HFF-Myc (cell line): Measurements from ENCODE around the gene ZNF532.

ENCODE experiments used
- DNase-seq: peaks from one replicate; pipeline ENCODE4 v3.0.0-alpha.2; 2011; ENCODE audit warnings: low read depth; ENCODE audit errors: extremely low read depth
- H3K4me3 ChIP-seq: replicated peaks from 2 replicates; pipeline ENCODE4 v1.5.1; 2011; ENCODE audit warnings: low read depth, mild to moderate bottlenecking, control low read depth, low read length
- CTCF ChIP-seq: IDR thresholded peaks from 2 replicates; pipeline ENCODE4 v1.5.1; 2012; ENCODE audit warnings: mild to moderate bottlenecking, low read depth, low read length, control low read depth; ENCODE audit errors: missing control alignments

ZNF532 gene

GRCh38 chr18:58951986-58952702, 87.5 kb downstream of the ZNF532 start:
- no peak overlapping the region for H3K4me3 ChIP-seq
- TF ChIP-seq CTCF = no peak
- DNase-seq = no peak

GRCh38 chr18:58952858-58953257, 88.2 kb downstream of the ZNF532 start:
- no peak for DNase-seq
- no peak overlapping the region for H3K4me3 ChIP-seq
- TF ChIP-seq CTCF = no peak

GRCh38 chr18:58953627-58954026, 89.0 kb downstream of the ZNF532 start:
- no peak for DNase-seq

GRCh38 chr18:58955001-58955400, 90.3 kb downstream of the ZNF532 start:
- no peak for DNase-seq
- TF ChIP-seq CTCF = no peak

More at GRCh38 chr18:58953627-58954026, 89.0 kb downstream of the ZNF532 start:
- no peak for TF ChIP-seq CTCF
- no peak overlapping the region for H3K4me3 ChIP-seq

GRCh38 chr18:58955738-58956137, 91.1 kb downstream of the ZNF532 start:
- no peak overlapping the region for H3K4me3 ChIP-seq
- TF ChIP-seq CTCF = no peak
- DNase-seq = no peak

More at GRCh38 chr18:58955001-58955400, 90.3 kb downstream of the ZNF532 start:
- no peak overlapping the region for H3K4me3 ChIP-seq

- H3K4me3 ChIP-seq = no peak overlapping the region
- no peak for TF ChIP-seq CTCF
- no peak for DNase-seq
Observed at GRCh38 chr18:58958628-58959027, 94.0 kb downstream of the ZNF532 start.

- DNase-seq = no peak
Observed at GRCh38 chr18:58960508-58960907, 95.8 kb downstream of the ZNF532 start.

More at GRCh38 chr18:58960508-58960907, 95.8 kb downstream of the ZNF532 start:
- no peak for TF ChIP-seq CTCF
- H3K4me3 ChIP-seq = no peak overlapping the region
